Ascending aorta (tissue), 2 donors: ENCODE measurements around the gene GUCY1A2. TPM values are rescaled to one million over a fixed set of nuclear protein-coding genes. Genes with fewer than 3 reads are reported as not detected.

Experiments used
- DNase-seq, 2 donors: peaks; one replicate each; pipeline ENCODE4 v3.0.0-alpha.2; 2019; ENCODE audit warnings: low spot score in 2 of 2
- H3K27ac ChIP-seq, 2 donors: fragments of 200-600 bp; sonication (generic); one replicate each; pipeline ENCODE4 v1.5.1; 2016 to 2017; ENCODE audit warnings: mild to moderate bottlenecking in 1 of 2
- H3K27me3 ChIP-seq: fragments of 200-600 bp; sonication (generic); one replicate; pipeline ENCODE4 v1.5.1; 2017
- H3K36me3 ChIP-seq, 2 donors: fragments of 200-600 bp; sonication (generic); one replicate each; pipeline ENCODE4 v1.5.1; 2016
- H3K4me1 ChIP-seq, 2 donors: fragments of 200-600 bp; sonication (generic); one replicate each; pipeline ENCODE4 v1.5.1; 2016 to 2017; ENCODE audit warnings: mild to moderate bottlenecking in 1 of 2
- H3K4me3 ChIP-seq, 2 donors: fragments of 200-600 bp; sonication (generic); one replicate each; pipeline ENCODE4 v1.5.1; 2016 to 2017; ENCODE audit warnings: mild to moderate bottlenecking in 1 of 2
- H3K9me3 ChIP-seq, 2 donors: fragments of 200-600 bp; sonication (generic); one replicate each; pipeline ENCODE4 v1.5.1; 2016
- CTCF ChIP-seq, 3 experiments: fragments of 200-600 bp in 2 of 3; fragments of 450-650 bp in 1 of 3; sonication (generic) in 2 of 3; IDR thresholded peaks; one replicate each; pipeline ENCODE4 v1.5.1; 2016 to 2019; ENCODE audit warnings: antibody characterized with exemption in 3 of 3, mild to moderate bottlenecking in 1 of 3, moderate library complexity in 1 of 3
- intact Hi-C: fragments of 100-400 bp; cut with DNase I; formaldehyde crosslinking; loops from one replicate; pipeline ENCODE4 v1.15.1; 2023
- total RNA-seq: library from RNA; depleted of rRNA; stranded (reverse); fragments of >200 nt; gene quantifications from one replicate; pipeline ENCODE4 v1.1.0, GENCODE V29; 2016

GUCY1A2 gene
- total RNA-seq, 1 donor from 2014 or later = 5.6 TPM

GRCh38 chr11:106821826-106822225 is 196.4 kb downstream of the GUCY1A2 start:
- no peak for TF ChIP-seq CTCF (IDR thresholded peaks at IDR 0.05)
- intact Hi-C loops = no loop called here
- no peaks in the 10 kb centered on the region for H3K36me3 ChIP-seq
- DNase-seq = no peak
- H3K9me3 ChIP-seq = no peaks in the 10 kb centered on the region
- no peaks in the 10 kb centered on the region for H3K4me1 ChIP-seq
- no peak overlapping the region for H3K27ac ChIP-seq
- no peak overlapping the region for H3K4me3 ChIP-seq
- no peaks in the 10 kb centered on the region for H3K27me3 ChIP-seq

- no peak overlapping the region for H3K27ac ChIP-seq
- H3K27me3 ChIP-seq = no peaks in the 10 kb centered on the region
- TF ChIP-seq CTCF (IDR thresholded peaks at IDR 0.05) = no peak
- no peak for DNase-seq
- no peaks in the 10 kb centered on the region for H3K4me1 ChIP-seq
- intact Hi-C loops = no loop called here
- no peak overlapping the region for H3K4me3 ChIP-seq
- H3K36me3 ChIP-seq = no peaks in the 10 kb centered on the region
- H3K9me3 ChIP-seq = no peaks in the 10 kb centered on the region
Observed at GRCh38 chr11:106821291-106821690, 197.0 kb downstream of the GUCY1A2 start.

GRCh38 chr11:106818443-106818842 is 199.8 kb downstream of the GUCY1A2 start:
- Histone ChIP-seq H3K4me1 (no peaks in the 10 kb centered on the region), H3K36me3 (no peaks in the 10 kb centered on the region), H3K9me3 (no peaks in the 10 kb centered on the region), H3K27ac (no peak overlapping the region), H3K27me3 (no peaks in the 10 kb centered on the region), H3K4me3 (no peak overlapping the region)
- DNase-seq = no peak
- intact Hi-C loops = no loop called here
- TF ChIP-seq CTCF (IDR thresholded peaks at IDR 0.05) = no peak

- no peaks in the 10 kb centered on the region for H3K27me3 ChIP-seq
- no peak overlapping the region for H3K4me3 ChIP-seq
- no peak for TF ChIP-seq CTCF (IDR thresholded peaks at IDR 0.05)
- intact Hi-C loops = no loop called here
- H3K36me3 ChIP-seq = no peaks in the 10 kb centered on the region
- no peaks in the 10 kb centered on the region for H3K4me1 ChIP-seq
- no peak for DNase-seq
- H3K27ac ChIP-seq = no peak overlapping the region
- no peaks in the 10 kb centered on the region for H3K9me3 ChIP-seq
Observed at GRCh38 chr11:106815209-106815608, 203.1 kb downstream of the GUCY1A2 start.

- TF ChIP-seq CTCF (IDR thresholded peaks at IDR 0.05) = no peak
- H3K4me3 ChIP-seq = no peak overlapping the region
- intact Hi-C loops = no loop called here
- DNase-seq = no peak
- no peaks in the 10 kb centered on the region for H3K9me3 ChIP-seq
- H3K27ac ChIP-seq = no peak overlapping the region
- no peaks in the 10 kb centered on the region for H3K27me3 ChIP-seq
- no peaks in the 10 kb centered on the region for H3K36me3 ChIP-seq
- H3K4me1 ChIP-seq = no peaks in the 10 kb centered on the region
Observed at GRCh38 chr11:106813806-106814205, 204.5 kb downstream of the GUCY1A2 start.

GRCh38 chr11:106794058-106794457 is 224.2 kb downstream of the GUCY1A2 start:
- DNase-seq = no peak
- Histone ChIP-seq H3K4me1 (no peaks in the 10 kb centered on the region), H3K36me3 (no peaks in the 10 kb centered on the region), H3K9me3 (no peaks in the 10 kb centered on the region), H3K4me3 (no peak overlapping the region), H3K27me3 (no peaks in the 10 kb centered on the region), H3K27ac (no peak overlapping the region)
- TF ChIP-seq CTCF (IDR thresholded peaks at IDR 0.05) = no peak
- intact Hi-C loops = no loop called here
